ENCODE data around the gene OVAAL.

OVAAL gene

DNA sequence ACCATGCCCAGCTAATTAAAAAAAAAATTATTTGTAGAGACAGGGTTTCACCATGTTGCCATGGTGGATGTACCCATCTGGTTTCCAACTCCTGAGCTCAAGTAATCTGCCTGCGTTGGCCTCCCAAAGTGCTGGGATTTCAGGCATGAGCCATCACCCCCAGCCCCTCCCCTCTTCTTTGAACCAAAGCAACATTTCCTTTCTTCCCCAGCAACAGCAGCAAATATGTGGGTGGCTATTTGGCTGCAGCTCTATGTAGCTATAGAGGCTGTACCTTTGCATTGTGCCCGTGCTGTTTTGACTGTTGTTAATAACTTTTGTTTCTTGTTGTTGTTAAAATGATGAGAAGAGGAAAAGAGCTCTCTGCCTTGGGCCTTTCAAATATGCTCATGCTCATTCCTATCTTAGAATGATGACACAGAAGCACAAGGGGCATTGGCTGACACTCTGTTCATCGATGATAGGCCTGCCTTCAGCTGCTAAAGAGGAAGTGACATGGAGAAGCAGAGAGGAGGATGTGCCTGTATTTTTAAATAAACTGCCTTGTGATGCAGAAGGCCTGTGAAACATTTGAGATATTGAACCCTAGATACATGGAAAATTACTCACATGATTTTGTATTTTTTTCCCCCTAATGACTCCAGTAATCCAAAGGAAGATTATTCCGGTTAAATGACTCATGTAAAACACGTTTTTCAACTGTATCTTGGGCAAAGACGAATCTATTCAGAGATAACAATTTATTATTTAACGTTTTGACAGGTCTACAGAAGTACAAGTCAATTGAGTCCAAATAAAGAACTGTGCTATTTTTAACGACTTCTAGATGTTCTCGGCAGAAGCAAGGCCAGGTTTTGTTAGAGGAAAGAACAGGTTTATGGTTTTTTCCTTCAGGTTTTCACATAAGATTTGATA is 52.5 kb downstream of the OVAAL start:
- DNase-seq (ENCODE audit: extremely low spot score): no peak
- POLR2A ChIA-PET: interaction anchor here (1.7 kb wide), 1 partner anchor 20 kb away, joined by 9 read pairs; the partner anchor contains the start of gene XPR1
- no peak for TF ChIP-seq ZNF384 (IDR thresholded peaks at IDR 0.05)
- TF ChIP-seq, protein P1, sequence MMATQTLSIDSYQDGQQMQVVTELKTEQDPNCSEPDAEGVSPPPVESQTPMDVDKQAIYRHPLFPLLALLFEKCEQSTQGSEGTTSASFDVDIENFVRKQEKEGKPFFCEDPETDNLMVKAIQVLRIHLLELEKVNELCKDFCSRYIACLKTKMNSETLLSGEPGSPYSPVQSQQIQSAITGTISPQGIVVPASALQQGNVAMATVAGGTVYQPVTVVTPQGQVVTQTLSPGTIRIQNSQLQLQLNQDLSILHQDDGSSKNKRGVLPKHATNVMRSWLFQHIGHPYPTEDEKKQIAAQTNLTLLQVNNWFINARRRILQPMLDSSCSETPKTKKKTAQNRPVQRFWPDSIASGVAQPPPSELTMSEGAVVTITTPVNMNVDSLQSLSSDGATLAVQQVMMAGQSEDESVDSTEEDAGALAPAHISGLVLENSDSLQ (IDR thresholded peaks at IDR 0.05): no peak
- TF ChIP-seq ARNT (IDR thresholded peaks at IDR 0.05): no peak
- no peak for TF ChIP-seq CTBP1 (IDR thresholded peaks at IDR 0.05; ENCODE audit: borderline replicate concordance)
- no peak for TF ChIP-seq FOXM1 (IDR thresholded peaks at IDR 0.05; ENCODE audit: borderline replicate concordance)
- no peak for TF ChIP-seq NFRKB (IDR thresholded peaks at IDR 0.05)
- TF ChIP-seq SP1 (IDR thresholded peaks at IDR 0.05): no peak
- TF ChIP-seq BHLHE40 (IDR thresholded peaks at IDR 0.05; ENCODE audit: borderline replicate concordance): no peak
- no peak for TF ChIP-seq TARDBP (IDR thresholded peaks at IDR 0.05)
- no peak for TF ChIP-seq SUZ12 (IDR thresholded peaks at IDR 0.05)
- no peak for TF ChIP-seq FOXK2 (IDR thresholded peaks at IDR 0.05)
- TF ChIP-seq ELF4 (IDR thresholded peaks at IDR 0.05): no peak
- no peak for TF ChIP-seq FOXA1 (IDR thresholded peaks at IDR 0.05)
- TF ChIP-seq L3MBTL2 (conservative IDR thresholded peaks at IDR 0.05): no peak
- no peak for TF ChIP-seq HDGF (IDR thresholded peaks at IDR 0.05; ENCODE audit: borderline replicate concordance)
- TF ChIP-seq LEF1 (IDR thresholded peaks at IDR 0.05; ENCODE audit: borderline replicate concordance): no peak
- CTCF ChIA-PET: no interaction called here

DNA sequence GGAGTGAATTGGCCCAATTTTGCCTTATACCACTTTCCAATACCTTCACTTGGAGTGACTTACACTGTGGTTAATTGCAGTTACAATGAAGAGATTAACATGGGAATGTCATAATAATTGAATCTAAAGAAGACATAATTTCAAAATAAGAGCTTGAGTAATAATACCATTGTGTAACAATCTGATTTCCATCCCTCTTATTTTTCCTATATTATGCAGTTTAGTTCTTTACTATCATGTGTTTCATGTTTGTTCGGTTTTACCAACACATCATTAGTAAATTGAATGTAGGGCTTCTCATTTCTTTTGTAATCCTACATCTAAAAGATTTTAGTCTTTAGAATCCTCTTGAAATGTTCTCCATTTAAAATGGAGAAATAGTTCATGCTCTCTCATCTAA is 53.9 kb downstream of the OVAAL start:
- ChIA-PET CTCF (no interaction called here), POLR2A (no interaction called here)
- TF ChIP-seq LEF1 (IDR thresholded peaks at IDR 0.05; ENCODE audit: borderline replicate concordance): no peak
- no peak for TF ChIP-seq CTBP1 (IDR thresholded peaks at IDR 0.05; ENCODE audit: borderline replicate concordance)
- no peak for TF ChIP-seq HDGF (IDR thresholded peaks at IDR 0.05; ENCODE audit: borderline replicate concordance)
- TF ChIP-seq TARDBP (IDR thresholded peaks at IDR 0.05): no peak
- DNase-seq (ENCODE audit: extremely low spot score): no peak

DNA sequence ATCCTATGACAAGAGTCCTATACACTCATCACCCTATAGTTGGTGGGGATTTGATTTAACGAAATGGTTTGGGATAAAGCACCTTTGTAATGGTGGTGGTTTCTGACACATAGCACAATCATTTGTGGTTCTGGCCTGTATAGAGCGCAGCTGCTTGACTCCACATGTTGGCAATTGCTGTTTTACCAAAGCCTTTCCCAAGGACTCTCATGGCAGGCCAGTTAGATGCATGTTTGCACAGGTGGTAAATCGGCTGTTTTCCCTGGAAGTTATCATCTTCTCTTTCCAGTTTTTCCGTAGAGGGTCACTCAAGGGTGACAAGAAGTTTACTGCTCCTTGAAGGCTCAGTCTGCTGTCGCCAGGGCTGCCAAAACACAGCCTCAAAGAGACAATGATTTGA is 56.0 kb downstream of the OVAAL start:
- CTCF ChIA-PET: no interaction called here
- POLR2A ChIA-PET: no interaction called here
- TF ChIP-seq, protein P1 (IDR thresholded peaks at IDR 0.05): no peak
- DNase-seq (ENCODE audit: extremely low spot score): no peak

DNA sequence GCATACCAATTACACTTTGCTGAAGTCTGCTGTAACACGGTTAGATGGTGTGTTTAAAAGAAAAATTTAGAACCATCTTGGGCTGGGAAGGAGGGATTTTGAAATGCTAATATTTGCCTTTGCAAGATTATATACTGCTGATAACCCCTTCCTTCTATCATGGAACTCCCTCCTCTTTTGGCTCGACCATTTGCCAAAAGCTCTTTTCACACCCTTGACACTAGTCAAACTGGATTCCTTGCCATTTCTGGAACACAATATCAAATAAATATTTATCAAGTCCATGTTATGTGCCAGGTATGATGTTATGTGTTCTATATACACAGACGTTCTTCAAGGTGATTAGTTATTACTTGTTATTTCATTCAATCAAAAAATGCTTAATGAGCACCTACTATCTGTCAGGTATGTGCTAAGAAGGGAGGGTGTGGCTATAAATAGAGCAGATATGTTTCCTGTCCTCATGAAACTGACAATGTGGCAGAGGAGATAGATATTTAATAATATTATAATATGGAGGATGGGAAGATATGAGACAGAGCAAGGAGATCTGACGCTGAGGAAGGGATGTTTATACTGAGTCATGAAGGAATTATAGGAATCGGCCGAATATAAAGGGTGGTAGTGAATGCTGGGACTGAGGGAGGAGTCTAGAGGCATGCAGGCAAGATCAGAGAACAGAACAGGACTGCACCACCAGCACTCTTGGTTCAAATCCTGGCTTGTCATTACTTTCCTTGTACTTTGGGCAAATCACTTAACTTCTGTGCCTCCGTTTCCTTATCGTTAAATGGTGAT is 56.9 kb downstream of the OVAAL start:
- TF ChIP-seq SUZ12 (IDR thresholded peaks at IDR 0.05) (no peak), ELF4 (IDR thresholded peaks at IDR 0.05) (no peak), ARNT (IDR thresholded peaks at IDR 0.05) (no peak), HDGF (IDR thresholded peaks at IDR 0.05; ENCODE audit: borderline replicate concordance) (no peak), TARDBP (IDR thresholded peaks at IDR 0.05) (no peak), ZNF384 (IDR thresholded peaks at IDR 0.05) (no peak), CTBP1 (IDR thresholded peaks at IDR 0.05; ENCODE audit: borderline replicate concordance) (no peak), LEF1 (IDR thresholded peaks at IDR 0.05; ENCODE audit: borderline replicate concordance) (no peak), L3MBTL2 (conservative IDR thresholded peaks at IDR 0.05) (no peak), FOXM1 (IDR thresholded peaks at IDR 0.05; ENCODE audit: borderline replicate concordance) (no peak), BHLHE40 (IDR thresholded peaks at IDR 0.05; ENCODE audit: borderline replicate concordance) (no peak), FOXA1 (IDR thresholded peaks at IDR 0.05) (no peak), SP1 (IDR thresholded peaks at IDR 0.05) (no peak), FOXK2 (IDR thresholded peaks at IDR 0.05) (no peak), NFRKB (IDR thresholded peaks at IDR 0.05) (no peak)
- TF ChIP-seq, protein P1 (IDR thresholded peaks at IDR 0.05): no peak
- DNase-seq (ENCODE audit: extremely low spot score): no peak
- POLR2A ChIA-PET: no interaction called here
- CTCF ChIA-PET: no interaction called here
